ENCODE measurements around the gene CCDC106. TPM values are rescaled to one million over a fixed set of nuclear protein-coding genes. Genes with fewer than 3 reads are reported as not detected.

CCDC106 gene
- total RNA-seq, 3 donors from 2014 or later: 5.5 to 14.8 (median 6.3) TPM

- H3K4me1 ChIP-seq (ENCODE audit: low read depth): peaks cover 17% of the 10 kb centered on the region
- intact Hi-C loops (cut with DNase I, micrococcal nuclease): no loop called here
Measured at GRCh38 chr19:55651236-55651635, 3.2 kb downstream of the CCDC106 start.

DNA sequence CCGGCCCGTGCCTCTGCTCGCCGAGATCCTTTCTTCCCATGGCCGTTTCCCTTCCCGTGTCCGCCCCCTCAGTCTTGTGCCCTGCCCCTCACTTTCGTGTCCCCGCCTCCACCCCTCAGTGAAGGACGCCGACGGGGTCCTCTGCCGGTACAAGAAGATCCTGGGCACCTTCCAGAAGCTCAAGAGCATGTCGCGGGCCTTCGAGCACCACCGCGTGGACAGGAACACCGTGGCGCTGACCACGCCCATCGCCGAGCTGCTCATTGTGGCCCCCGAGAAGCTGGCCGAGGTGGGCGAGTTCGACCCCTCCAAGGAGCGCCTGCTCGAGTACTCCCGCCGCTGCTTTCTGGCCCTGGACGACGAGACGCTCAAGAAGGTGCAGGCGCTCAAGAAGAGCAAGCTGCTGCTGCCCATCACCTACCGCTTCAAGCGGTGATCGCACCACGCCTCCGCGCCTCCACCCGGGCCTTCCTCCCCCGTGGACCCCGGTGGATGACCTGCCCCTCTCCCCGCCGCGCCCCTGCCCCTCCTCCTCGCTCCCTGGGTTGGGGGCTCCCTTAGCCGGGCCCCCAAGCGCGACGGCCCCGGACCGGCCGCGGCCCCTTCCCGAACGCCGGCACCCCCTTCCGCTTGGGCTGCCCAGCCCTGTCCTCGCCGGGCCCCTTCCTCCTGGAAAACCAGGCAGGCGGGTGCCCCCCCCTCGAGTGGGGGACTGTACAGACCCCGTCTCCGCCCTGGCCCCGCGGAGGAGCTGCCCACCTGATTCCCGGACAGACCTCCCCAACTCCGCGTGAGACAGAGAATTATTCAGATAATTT is 4.5 kb downstream of the CCDC106 start:
- Histone ChIP-seq H3K36me3 (ENCODE audit: low read depth) (no peaks in the 10 kb centered on the region), H3K9me3 (no peaks in the 10 kb centered on the region), H3K4me3 (no peak overlapping the region), H3K4me1 (ENCODE audit: low read depth) (peaks cover 26% of the 10 kb centered on the region)
- intact Hi-C loops (cut with DNase I, micrococcal nuclease): no loop called here
- TF ChIP-seq, protein P1, sequence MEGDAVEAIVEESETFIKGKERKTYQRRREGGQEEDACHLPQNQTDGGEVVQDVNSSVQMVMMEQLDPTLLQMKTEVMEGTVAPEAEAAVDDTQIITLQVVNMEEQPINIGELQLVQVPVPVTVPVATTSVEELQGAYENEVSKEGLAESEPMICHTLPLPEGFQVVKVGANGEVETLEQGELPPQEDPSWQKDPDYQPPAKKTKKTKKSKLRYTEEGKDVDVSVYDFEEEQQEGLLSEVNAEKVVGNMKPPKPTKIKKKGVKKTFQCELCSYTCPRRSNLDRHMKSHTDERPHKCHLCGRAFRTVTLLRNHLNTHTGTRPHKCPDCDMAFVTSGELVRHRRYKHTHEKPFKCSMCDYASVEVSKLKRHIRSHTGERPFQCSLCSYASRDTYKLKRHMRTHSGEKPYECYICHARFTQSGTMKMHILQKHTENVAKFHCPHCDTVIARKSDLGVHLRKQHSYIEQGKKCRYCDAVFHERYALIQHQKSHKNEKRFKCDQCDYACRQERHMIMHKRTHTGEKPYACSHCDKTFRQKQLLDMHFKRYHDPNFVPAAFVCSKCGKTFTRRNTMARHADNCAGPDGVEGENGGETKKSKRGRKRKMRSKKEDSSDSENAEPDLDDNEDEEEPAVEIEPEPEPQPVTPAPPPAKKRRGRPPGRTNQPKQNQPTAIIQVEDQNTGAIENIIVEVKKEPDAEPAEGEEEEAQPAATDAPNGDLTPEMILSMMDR (IDR thresholded peaks at IDR 0.05): no peak
- no peak for ATAC-seq
- peak; percentile 38 to 79 (median 65) for DNase-seq

More at GRCh38 chr19:55651236-55651635, 3.2 kb downstream of the CCDC106 start:
- no peak for DNase-seq
- no peak overlapping the region for H3K4me3 ChIP-seq
- no peak for ATAC-seq
- H3K36me3 ChIP-seq (ENCODE audit: low read depth): no peaks in the 10 kb centered on the region
- H3K9me3 ChIP-seq: no peaks in the 10 kb centered on the region
- TF ChIP-seq, protein P1 (IDR thresholded peaks at IDR 0.05): no peak

DNA sequence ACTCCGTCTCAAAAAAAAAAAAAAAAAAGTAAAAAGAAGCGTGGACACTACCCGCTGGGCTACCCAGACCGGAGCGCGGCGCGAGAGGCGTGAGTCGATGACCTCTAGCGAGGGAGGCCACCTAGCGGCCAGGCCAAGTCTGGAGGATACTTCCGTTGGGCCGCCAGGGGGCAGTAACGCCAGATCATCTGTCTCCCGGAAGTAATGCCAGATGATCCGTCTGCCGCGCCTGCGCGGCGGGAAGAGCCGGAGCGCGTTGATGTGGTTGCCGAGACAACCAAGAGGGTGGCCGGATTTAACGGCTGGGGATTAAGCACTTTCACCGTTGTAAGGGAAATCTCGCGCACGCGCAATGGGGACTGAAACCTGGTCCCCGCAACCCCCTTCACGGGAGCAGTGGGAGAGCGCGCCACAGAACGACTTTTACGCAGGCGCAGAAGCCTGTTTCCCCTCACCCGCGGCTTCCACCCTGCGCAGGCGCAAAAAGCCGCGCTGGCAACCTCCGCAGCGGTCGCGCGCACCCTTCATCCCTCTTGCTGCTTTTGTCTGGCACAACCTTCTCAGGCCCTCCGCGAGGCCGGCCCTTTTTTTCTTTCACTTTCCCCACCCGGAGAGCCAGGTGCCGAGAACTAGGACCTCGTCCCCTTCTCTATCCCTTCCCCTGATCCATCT is 5.8 kb downstream of the CCDC106 start:
- TF ChIP-seq, protein P1 (IDR thresholded peaks at IDR 0.05): peak; percentile 95
- DNase-seq (peak; percentile 97 to 99 (median 98)), ATAC-seq (peak; percentile 76)
- Histone ChIP-seq H3K4me3 (peak overlapping the region; percentile 81), H3K4me1 (ENCODE audit: low read depth) (peaks cover 33% of the 10 kb centered on the region), H3K9me3 (no peaks in the 10 kb centered on the region), H3K36me3 (ENCODE audit: low read depth) (no peaks in the 10 kb centered on the region)
- intact Hi-C loops (cut with DNase I, micrococcal nuclease): no loop called here

GRCh38 chr19:55654323-55654867 is 6.4 kb downstream of the CCDC106 start:
- Histone ChIP-seq H3K4me3 (peak overlapping the region; percentile 81), H3K4me1 (ENCODE audit: low read depth) (peaks cover 33% of the 10 kb centered on the region), H3K36me3 (ENCODE audit: low read depth) (no peaks in the 10 kb centered on the region), H3K9me3 (no peaks in the 10 kb centered on the region)
- intact Hi-C loops (cut with DNase I, micrococcal nuclease): no loop called here
- TF ChIP-seq, protein P1 (IDR thresholded peaks at IDR 0.05): no peak
- ATAC-seq (peak; percentile 84), DNase-seq (peak; percentile 99 to 100 (median 99))

DNA sequence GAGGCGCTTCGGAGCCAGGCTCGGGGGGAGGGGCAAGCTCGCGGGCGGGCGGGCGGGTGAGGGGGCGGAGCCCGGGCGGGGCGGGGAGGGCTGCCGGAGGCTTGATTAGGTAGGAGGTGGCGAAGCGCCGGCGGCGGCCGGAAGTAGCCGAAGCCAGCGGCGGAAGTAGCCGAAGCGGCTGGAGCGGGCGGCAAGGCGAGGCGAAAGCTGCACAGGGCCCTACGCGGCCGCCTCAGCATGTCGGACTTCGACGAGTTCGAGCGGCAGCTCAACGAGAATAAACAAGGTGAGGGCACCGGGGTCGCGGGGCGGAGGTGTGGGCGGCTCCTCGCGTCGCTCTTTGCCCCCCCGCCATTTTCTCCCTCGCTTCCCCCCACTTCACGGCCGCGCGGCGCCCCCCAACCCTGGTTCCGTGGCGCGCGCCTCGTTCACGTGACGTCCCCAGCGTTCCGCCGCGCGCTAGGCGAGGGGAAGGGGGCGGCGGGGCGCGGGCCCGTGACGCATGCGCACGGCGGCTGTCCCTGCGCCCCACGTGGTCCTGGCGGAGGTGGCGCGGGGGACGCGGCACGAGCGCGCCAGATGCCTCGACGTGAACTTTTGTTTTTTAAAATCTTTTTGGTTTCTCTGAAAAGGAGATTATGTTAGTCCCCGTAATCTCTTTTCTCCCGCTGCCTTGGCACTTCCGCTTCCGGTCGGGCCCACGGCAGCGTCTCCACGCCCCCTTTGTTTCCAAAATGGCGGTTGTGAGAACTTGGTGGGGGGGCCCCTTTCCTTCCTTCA is 7.0 kb downstream of the CCDC106 start, which contains the start of gene U2AF2:
TSS of gene U2AF2 (plus strand) at position 168 of the 780 bp plus-strand sequence. CDS start at position 238, 70 bp downstream.
- Histone ChIP-seq H3K36me3 (ENCODE audit: low read depth) (no peaks in the 10 kb centered on the region), H3K4me1 (ENCODE audit: low read depth) (peaks cover 33% of the 10 kb centered on the region), H3K9me3 (no peaks in the 10 kb centered on the region), H3K4me3 (peak within 1 kb of the TSS; percentile 81)
- TF ChIP-seq, protein P1 (IDR thresholded peaks at IDR 0.05): no peak
- DNase-seq (peak; percentile 97 to 99 (median 98)), ATAC-seq (peak; percentile 73)
- intact Hi-C loops (cut with DNase I, micrococcal nuclease): no loop called here
